ENCODE results near the gene OR5H1.

Gene OR5H1

GRCh38 chr3:98130421-98130820 is at the start of gene OR5H1:
OR5H1 (plus strand) TSS chr3:98130721; CDS start chr3:98132698, 1,977 bp downstream.
- no peak for DNase-seq (ENCODE audit: low read depth)
- no peak within 1 kb of the TSS for H3K4me3 ChIP-seq (ENCODE audit: low read depth, low read length)
- no peak for TF ChIP-seq CTCF (IDR thresholded peaks at IDR 0.05; ENCODE audit: insufficient read depth, low read depth, low read length, missing control alignments)

- TF ChIP-seq CTCF (IDR thresholded peaks at IDR 0.05; ENCODE audit: insufficient read depth, low read depth, low read length, missing control alignments), result no peak
- H3K4me3 ChIP-seq (ENCODE audit: low read depth, low read length), result no peak within 1 kb of the TSS
- no peak for DNase-seq (ENCODE audit: low read depth)
These were observed 43.6 kb upstream of the OR5H1 start, which contains the start of gene OR5AC2 for GRCh38 chr3:98086873-98087272. OR5AC2 (plus strand) TSS chr3:98087173; CDS start chr3:98087173, 0 bp downstream.

- no peak overlapping the region for H3K4me3 ChIP-seq (ENCODE audit: low read depth, low read length)
- no peak for DNase-seq (ENCODE audit: low read depth)
- no peak for TF ChIP-seq CTCF (IDR thresholded peaks at IDR 0.05; ENCODE audit: insufficient read depth, low read depth, low read length, missing control alignments)
These were observed 34.6 kb upstream of the OR5H1 start for GRCh38 chr3:98095882-98096281.

GRCh38 chr3:98099848-98100247 is 30.7 kb upstream of the OR5H1 start:
- DNase-seq (ENCODE audit: low read depth), result no peak
- TF ChIP-seq CTCF (IDR thresholded peaks at IDR 0.05; ENCODE audit: insufficient read depth, low read depth, low read length, missing control alignments), result no peak
- no peak overlapping the region for H3K4me3 ChIP-seq (ENCODE audit: low read depth, low read length)

- no peak overlapping the region for H3K4me3 ChIP-seq (ENCODE audit: low read depth, low read length)
- TF ChIP-seq CTCF (IDR thresholded peaks at IDR 0.05; ENCODE audit: insufficient read depth, low read depth, low read length, missing control alignments), result no peak
- DNase-seq (ENCODE audit: low read depth), result no peak
These were observed 22.4 kb upstream of the OR5H1 start for GRCh38 chr3:98108162-98108561.

- no peak for TF ChIP-seq CTCF (IDR thresholded peaks at IDR 0.05; ENCODE audit: insufficient read depth, low read depth, low read length, missing control alignments)
- no peak for DNase-seq (ENCODE audit: low read depth)
- no peak overlapping the region for H3K4me3 ChIP-seq (ENCODE audit: low read depth, low read length)
These were observed 20.5 kb upstream of the OR5H1 start for GRCh38 chr3:98109807-98110549.

GRCh38 chr3:98110550-98110908 is 20.0 kb upstream of the OR5H1 start:
- DNase-seq (ENCODE audit: low read depth), result no peak
- TF ChIP-seq CTCF (IDR thresholded peaks at IDR 0.05; ENCODE audit: insufficient read depth, low read depth, low read length, missing control alignments), result no peak
- no peak overlapping the region for H3K4me3 ChIP-seq (ENCODE audit: low read depth, low read length)
